Fibroblast of skin of abdomen (primary cell): ENCODE data around the gene PSMC3.
A peak's percentile ranks its signal among the peaks of the same experiment; 100 is the strongest.

Experiments used
- DNase-seq: peaks from one replicate; pipeline ENCODE4 v3.0.0-alpha.2; 2013

PSMC3 gene

GRCh38 chr11:47413351-47413750, 12.9 kb downstream of the PSMC3 start:
- DNase-seq, result no peak

GRCh38 chr11:47411884-47412746, 14.1 kb downstream of the PSMC3 start:
- DNase-seq, result no peak

GRCh38 chr11:47410370-47411264, 15.6 kb downstream of the PSMC3 start:
- no peak for DNase-seq

- DNase-seq, result no peak
Observed at GRCh38 chr11:47409440-47410369, 16.5 kb downstream of the PSMC3 start.

GRCh38 chr11:47408598-47409439, 17.4 kb downstream of the PSMC3 start:
- DNase-seq, result peak; percentile 79

GRCh38 chr11:47407746-47408590, 18.3 kb downstream of the PSMC3 start, which contains the start of gene SLC39A13:
Gene SLC39A13, plus strand, starts transcription at chr11:47408590. Its CDS starts 1,505 bp downstream, at chr11:47410095.
- DNase-seq, result peak; percentile 96

GRCh38 chr11:47406896-47407745, 19.1 kb downstream of the PSMC3 start:
- no peak for DNase-seq

- no peak for DNase-seq
Observed at GRCh38 chr11:47403571-47403970, 22.7 kb downstream of the PSMC3 start.

- DNase-seq, result no peak
Observed at GRCh38 chr11:47403135-47403534, 23.1 kb downstream of the PSMC3 start.

GRCh38 chr11:47400768-47401279, 25.4 kb downstream of the PSMC3 start:
- DNase-seq, result no peak

GRCh38 chr11:47399860-47400767, 26.1 kb downstream of the PSMC3 start:
- DNase-seq, result no peak

GRCh38 chr11:47398551-47398950, 27.7 kb downstream of the PSMC3 start:
- DNase-seq, result no peak

- no peak for DNase-seq
Observed at GRCh38 chr11:47398011-47398410, 28.2 kb downstream of the PSMC3 start.

- no peak for DNase-seq
Observed at GRCh38 chr11:47396049-47396320, 30.3 kb downstream of the PSMC3 start.

GRCh38 chr11:47395223-47396048, 30.8 kb downstream of the PSMC3 start:
- DNase-seq, result no peak

GRCh38 chr11:47394322-47395222, 31.7 kb downstream of the PSMC3 start:
- no peak for DNase-seq
